ENCODE results near the gene CD300LB. TPM values are rescaled to one million over a fixed set of nuclear protein-coding genes. Genes with fewer than 3 reads are reported as not detected.
A peak's percentile ranks its signal among the peaks of the same experiment; 100 is the strongest.

CD300LB gene
- total and polyA plus RNA-seq, 4 donors = 1.1 to 1.6 (median 1.3) TPM; not detected in 1

GRCh38 chr17:74484066-74484465 lies 47.2 kb downstream of the CD300LB start:
- intact Hi-C loops (cut with DNase I) = no loop called here
- no peak overlapping the region for H3K27ac ChIP-seq (ENCODE audit: low read depth in 1 of 2, low read length in 2 of 2)
- H3K4me3 ChIP-seq (ENCODE audit: low read length in 2 of 2) = no peak overlapping the region
- 61% methylated on average over 9 of the region's 9 CpGs for WGBS, 2 donors
- no peak for ATAC-seq (ENCODE audit: low FRiP score)
- no peaks in the 10 kb centered on the region for H3K36me3 ChIP-seq (ENCODE audit: control insufficient read depth in 1 of 2, insufficient read depth in 2 of 2, low read length in 1 of 2)
- no peak for DNase-seq
- no peaks in the 10 kb centered on the region for H3K4me1 ChIP-seq (ENCODE audit: control insufficient read depth in 1 of 2, insufficient read depth in 2 of 2, low read length in 2 of 2)
- no peaks in the 10 kb centered on the region for H3K9me3 ChIP-seq (ENCODE audit: control insufficient read depth, low read length)
- H3K27me3 ChIP-seq (ENCODE audit: control insufficient read depth in 1 of 2, insufficient read depth in 2 of 2, low read length in 1 of 2) = no peaks in the 10 kb centered on the region

- DNase-seq (no peak), ATAC-seq (ENCODE audit: low FRiP score) (no peak)
- Histone ChIP-seq H3K4me3 (ENCODE audit: low read length in 2 of 2) (no peak overlapping the region), H3K27ac (ENCODE audit: low read depth in 1 of 2, low read length in 2 of 2) (no peak overlapping the region), H3K36me3 (ENCODE audit: control insufficient read depth in 1 of 2, insufficient read depth in 2 of 2, low read length in 1 of 2) (no peaks in the 10 kb centered on the region), H3K27me3 (ENCODE audit: control insufficient read depth in 1 of 2, insufficient read depth in 2 of 2, low read length in 1 of 2) (no peaks in the 10 kb centered on the region), H3K4me1 (ENCODE audit: control insufficient read depth in 1 of 2, insufficient read depth in 2 of 2, low read length in 2 of 2) (no peaks in the 10 kb centered on the region), H3K9me3 (ENCODE audit: control insufficient read depth, low read length) (no peaks in the 10 kb centered on the region)
- 70 to 81% methylated on average over 7 of the region's 7 CpGs for WGBS, 2 donors
- intact Hi-C loops (cut with DNase I) = no loop called here
These were observed 49.7 kb downstream of the CD300LB start for GRCh38 chr17:74481621-74482020.

GRCh38 chr17:74480290-74480689 lies 51.0 kb downstream of the CD300LB start:
- intact Hi-C loops (cut with DNase I) = no loop called here
- no peaks in the 10 kb centered on the region for H3K36me3 ChIP-seq (ENCODE audit: control insufficient read depth in 1 of 2, insufficient read depth in 2 of 2, low read length in 1 of 2)
- H3K9me3 ChIP-seq (ENCODE audit: control insufficient read depth, low read length) = no peaks in the 10 kb centered on the region
- no peaks in the 10 kb centered on the region for H3K4me1 ChIP-seq (ENCODE audit: control insufficient read depth in 1 of 2, insufficient read depth in 2 of 2, low read length in 2 of 2)
- H3K27ac ChIP-seq (ENCODE audit: low read depth in 1 of 2, low read length in 2 of 2) = no peak overlapping the region
- ATAC-seq (ENCODE audit: low FRiP score) (no peak), DNase-seq (peak in 1 of 2 donors; percentile 32)
- H3K27me3 ChIP-seq (ENCODE audit: control insufficient read depth in 1 of 2, insufficient read depth in 2 of 2, low read length in 1 of 2) = no peaks in the 10 kb centered on the region
- 66 to 72% methylated on average over 8 of the region's 8 CpGs for WGBS, 2 donors
- no peak overlapping the region for H3K4me3 ChIP-seq (ENCODE audit: low read length in 2 of 2)

- WGBS, 2 donors = 54 to 61% methylated on average over 6 of the region's 6 CpGs
- intact Hi-C loops (cut with DNase I) = no loop called here
- ATAC-seq (ENCODE audit: low FRiP score) = no peak
These were observed 52.7 kb downstream of the CD300LB start for GRCh38 chr17:74478420-74479100.

GRCh38 chr17:74477411-74477810 lies 53.9 kb downstream of the CD300LB start:
- Histone ChIP-seq H3K27ac (ENCODE audit: low read depth in 1 of 2, low read length in 2 of 2) (no peak overlapping the region), H3K4me1 (ENCODE audit: control insufficient read depth in 1 of 2, insufficient read depth in 2 of 2, low read length in 2 of 2) (no peaks in the 10 kb centered on the region), H3K36me3 (ENCODE audit: control insufficient read depth in 1 of 2, insufficient read depth in 2 of 2, low read length in 1 of 2) (no peaks in the 10 kb centered on the region), H3K27me3 (ENCODE audit: control insufficient read depth in 1 of 2, insufficient read depth in 2 of 2, low read length in 1 of 2) (no peaks in the 10 kb centered on the region), H3K9me3 (ENCODE audit: control insufficient read depth, low read length) (no peaks in the 10 kb centered on the region), H3K4me3 (ENCODE audit: low read length in 2 of 2) (no peak overlapping the region)
- peak in 1 of 2 donors; percentile 4 for DNase-seq
- no peak for ATAC-seq (ENCODE audit: low FRiP score)
- intact Hi-C loops (cut with DNase I) = no loop called here
- WGBS, 2 donors = 64 to 70% methylated on average over 4 of the region's 4 CpGs

More at GRCh38 chr17:74478420-74479100, 52.7 kb downstream of the CD300LB start:
- peak in 1 of 2 donors; percentile 79 for DNase-seq
- Histone ChIP-seq H3K9me3 (ENCODE audit: control insufficient read depth, low read length) (no peaks in the 10 kb centered on the region), H3K36me3 (ENCODE audit: control insufficient read depth in 1 of 2, insufficient read depth in 2 of 2, low read length in 1 of 2) (no peaks in the 10 kb centered on the region), H3K27me3 (ENCODE audit: control insufficient read depth in 1 of 2, insufficient read depth in 2 of 2, low read length in 1 of 2) (no peaks in the 10 kb centered on the region), H3K4me1 (ENCODE audit: control insufficient read depth in 1 of 2, insufficient read depth in 2 of 2, low read length in 2 of 2) (no peaks in the 10 kb centered on the region), H3K4me3 (ENCODE audit: low read length in 2 of 2) (no peak overlapping the region), H3K27ac (ENCODE audit: low read depth in 1 of 2, low read length in 2 of 2) (no peak overlapping the region)

- Histone ChIP-seq H3K4me1 (ENCODE audit: control insufficient read depth in 1 of 2, insufficient read depth in 2 of 2, low read length in 2 of 2) (no peaks in the 10 kb centered on the region), H3K36me3 (ENCODE audit: control insufficient read depth in 1 of 2, insufficient read depth in 2 of 2, low read length in 1 of 2) (no peaks in the 10 kb centered on the region), H3K27ac (ENCODE audit: low read depth in 1 of 2, low read length in 2 of 2) (no peak overlapping the region), H3K27me3 (ENCODE audit: control insufficient read depth in 1 of 2, insufficient read depth in 2 of 2, low read length in 1 of 2) (no peaks in the 10 kb centered on the region), H3K9me3 (ENCODE audit: control insufficient read depth, low read length) (no peaks in the 10 kb centered on the region), H3K4me3 (ENCODE audit: low read length in 2 of 2) (no peak overlapping the region)
- ATAC-seq (ENCODE audit: low FRiP score) (no peak), DNase-seq (no peak)
- intact Hi-C loops (cut with DNase I) = no loop called here
- 83 to 88% methylated on average over 4 of the region's 4 CpGs for WGBS, 2 donors
These were observed 56.1 kb downstream of the CD300LB start for GRCh38 chr17:74475189-74475588.

- 74 to 81% methylated on average over 9 of the region's 9 CpGs for WGBS, 2 donors
- H3K36me3 ChIP-seq (ENCODE audit: control insufficient read depth in 1 of 2, insufficient read depth in 2 of 2, low read length in 1 of 2) = no peaks in the 10 kb centered on the region
- no peak overlapping the region for H3K27ac ChIP-seq (ENCODE audit: low read depth in 1 of 2, low read length in 2 of 2)
- H3K27me3 ChIP-seq (ENCODE audit: control insufficient read depth in 1 of 2, insufficient read depth in 2 of 2, low read length in 1 of 2) = no peaks in the 10 kb centered on the region
- no peaks in the 10 kb centered on the region for H3K4me1 ChIP-seq (ENCODE audit: control insufficient read depth in 1 of 2, insufficient read depth in 2 of 2, low read length in 2 of 2)
- intact Hi-C loops (cut with DNase I) = no loop called here
- DNase-seq (no peak), ATAC-seq (ENCODE audit: low FRiP score) (no peak)
- no peak overlapping the region for H3K4me3 ChIP-seq (ENCODE audit: low read length in 2 of 2)
- no peaks in the 10 kb centered on the region for H3K9me3 ChIP-seq (ENCODE audit: control insufficient read depth, low read length)
These were observed 57.1 kb downstream of the CD300LB start for GRCh38 chr17:74474043-74474792.

- Histone ChIP-seq H3K36me3 (ENCODE audit: control insufficient read depth in 1 of 2, insufficient read depth in 2 of 2, low read length in 1 of 2) (no peaks in the 10 kb centered on the region), H3K27ac (ENCODE audit: low read depth in 1 of 2, low read length in 2 of 2) (no peak overlapping the region), H3K4me3 (ENCODE audit: low read length in 2 of 2) (no peak overlapping the region), H3K4me1 (ENCODE audit: control insufficient read depth in 1 of 2, insufficient read depth in 2 of 2, low read length in 2 of 2) (no peaks in the 10 kb centered on the region), H3K9me3 (ENCODE audit: control insufficient read depth, low read length) (no peaks in the 10 kb centered on the region), H3K27me3 (ENCODE audit: control insufficient read depth in 1 of 2, insufficient read depth in 2 of 2, low read length in 1 of 2) (no peaks in the 10 kb centered on the region)
- WGBS, 2 donors = 84% methylated on average over 8 of the region's 8 CpGs
- ATAC-seq (ENCODE audit: low FRiP score) = no peak
- intact Hi-C loops (cut with DNase I) = no loop called here
- no peak for DNase-seq
These were observed 58.0 kb downstream of the CD300LB start for GRCh38 chr17:74473294-74473693.

GRCh38 chr17:74472890-74473289 lies 58.4 kb downstream of the CD300LB start:
- H3K4me3 ChIP-seq (ENCODE audit: low read length in 2 of 2) = no peak overlapping the region
- WGBS, 2 donors = 82 to 91% methylated on average over 4 of the region's 4 CpGs
- ATAC-seq (ENCODE audit: low FRiP score) (no peak), DNase-seq (no peak)
- intact Hi-C loops (cut with DNase I) = no loop called here
- no peaks in the 10 kb centered on the region for H3K36me3 ChIP-seq (ENCODE audit: control insufficient read depth in 1 of 2, insufficient read depth in 2 of 2, low read length in 1 of 2)
- no peak overlapping the region for H3K27ac ChIP-seq (ENCODE audit: low read depth in 1 of 2, low read length in 2 of 2)
- H3K27me3 ChIP-seq (ENCODE audit: control insufficient read depth in 1 of 2, insufficient read depth in 2 of 2, low read length in 1 of 2) = no peaks in the 10 kb centered on the region
- no peaks in the 10 kb centered on the region for H3K9me3 ChIP-seq (ENCODE audit: control insufficient read depth, low read length)
- no peaks in the 10 kb centered on the region for H3K4me1 ChIP-seq (ENCODE audit: control insufficient read depth in 1 of 2, insufficient read depth in 2 of 2, low read length in 2 of 2)

Data from aorta (tissue), 5 donors.